ENCODE results near the gene TARS1. TPM values are rescaled to one million over a fixed set of nuclear protein-coding genes. Genes with fewer than 3 reads are reported as not detected.

TARS1 gene
- total RNA-seq, 2 experiments from 2014 or later, result 101 to 105 TPM

DNA sequence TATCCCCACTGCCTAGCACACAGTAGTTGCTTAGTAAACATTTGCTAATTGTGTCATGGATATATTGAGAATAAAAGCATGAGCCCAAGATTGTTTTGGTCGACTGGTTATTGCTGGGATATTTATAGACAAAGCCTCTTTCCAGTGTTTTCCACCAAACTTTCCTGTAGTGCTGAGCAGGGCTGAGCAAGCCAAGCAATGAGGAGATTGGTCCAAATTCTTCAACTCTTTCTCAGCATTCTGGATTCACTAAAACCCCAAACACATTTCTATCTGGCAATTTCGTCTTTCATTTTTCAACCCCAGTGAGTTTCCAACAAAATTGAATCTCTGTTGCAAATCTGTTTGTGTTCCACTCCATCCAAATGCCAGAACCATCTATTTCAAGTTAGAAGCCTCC, 31.9 kb upstream of the TARS1 start:
- no peak overlapping the region for H2AFZ ChIP-seq (ENCODE audit: low read length)
- no peaks in the 10 kb centered on the region for H3K9me3 ChIP-seq (ENCODE audit: low read length)
- BruUV-seq (replicated peaks), result no TSS peak
- intact Hi-C loops (cut with micrococcal nuclease; ENCODE audit: unreplicated experiment), result no loop called here
- no peak overlapping the region for H3K4me3 ChIP-seq (ENCODE audit: low read depth, low read length, poor library complexity, severe bottlenecking)
- ChIA-PET POLR2A (interaction anchor here (0.5 to 1.2 kb wide), 2 partner anchors 13 to 1565 kb away, joined by 3 read pairs; no protein-coding TSS in a partner anchor), CTCF (ENCODE audit: unreplicated experiment) (no interaction called here)
- no peak overlapping the region for H3K27ac ChIP-seq (ENCODE audit: low read depth, low read length, poor library complexity, severe bottlenecking)
- H4K20me1 ChIP-seq (ENCODE audit: insufficient read depth, low read length), result no peaks in the 10 kb centered on the region
- no peaks in the 10 kb centered on the region for H3K79me2 ChIP-seq (ENCODE audit: insufficient read depth, low read depth, low read length)
- H3K4me2 ChIP-seq (ENCODE audit: low read length), result no peak overlapping the region
- no peaks in the 10 kb centered on the region for H3K9me2 ChIP-seq (ENCODE audit: insufficient read depth, low read length)
- H3K36me3 ChIP-seq (ENCODE audit: insufficient read depth, low read length), result no peaks in the 10 kb centered on the region
- TF ChIP-seq EZH2phosphoT487 (IDR thresholded peaks at IDR 0.05; ENCODE audit: borderline replicate concordance, low read depth, low read length), result no peak
- TF ChIP-seq, protein P1, sequence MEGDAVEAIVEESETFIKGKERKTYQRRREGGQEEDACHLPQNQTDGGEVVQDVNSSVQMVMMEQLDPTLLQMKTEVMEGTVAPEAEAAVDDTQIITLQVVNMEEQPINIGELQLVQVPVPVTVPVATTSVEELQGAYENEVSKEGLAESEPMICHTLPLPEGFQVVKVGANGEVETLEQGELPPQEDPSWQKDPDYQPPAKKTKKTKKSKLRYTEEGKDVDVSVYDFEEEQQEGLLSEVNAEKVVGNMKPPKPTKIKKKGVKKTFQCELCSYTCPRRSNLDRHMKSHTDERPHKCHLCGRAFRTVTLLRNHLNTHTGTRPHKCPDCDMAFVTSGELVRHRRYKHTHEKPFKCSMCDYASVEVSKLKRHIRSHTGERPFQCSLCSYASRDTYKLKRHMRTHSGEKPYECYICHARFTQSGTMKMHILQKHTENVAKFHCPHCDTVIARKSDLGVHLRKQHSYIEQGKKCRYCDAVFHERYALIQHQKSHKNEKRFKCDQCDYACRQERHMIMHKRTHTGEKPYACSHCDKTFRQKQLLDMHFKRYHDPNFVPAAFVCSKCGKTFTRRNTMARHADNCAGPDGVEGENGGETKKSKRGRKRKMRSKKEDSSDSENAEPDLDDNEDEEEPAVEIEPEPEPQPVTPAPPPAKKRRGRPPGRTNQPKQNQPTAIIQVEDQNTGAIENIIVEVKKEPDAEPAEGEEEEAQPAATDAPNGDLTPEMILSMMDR (conservative IDR thresholded peaks at IDR 0.05; ENCODE audit: low read length), result no peak
- DNase-seq (ENCODE audit: low spot score), result no peak
- no peaks in the 10 kb centered on the region for H3K4me1 ChIP-seq (ENCODE audit: insufficient read depth, low read length, poor library complexity, severe bottlenecking)

GRCh38 chr5:33409435-33410170, 31.2 kb upstream of the TARS1 start:
- H3K27ac ChIP-seq (ENCODE audit: low read depth, low read length, poor library complexity, severe bottlenecking), result no peak overlapping the region
- no peak for TF ChIP-seq EZH2phosphoT487 (IDR thresholded peaks at IDR 0.05; ENCODE audit: borderline replicate concordance, low read depth, low read length)
- TF ChIP-seq, protein P1 (conservative IDR thresholded peaks at IDR 0.05; ENCODE audit: low read length), result no peak
- H3K4me1 ChIP-seq (ENCODE audit: insufficient read depth, low read length, poor library complexity, severe bottlenecking), result no peaks in the 10 kb centered on the region
- no TSS peak for BruUV-seq (replicated peaks)
- no peaks in the 10 kb centered on the region for H3K9me3 ChIP-seq (ENCODE audit: low read length)
- no peak overlapping the region for H2AFZ ChIP-seq (ENCODE audit: low read length)
- no peaks in the 10 kb centered on the region for H3K36me3 ChIP-seq (ENCODE audit: insufficient read depth, low read length)
- intact Hi-C loops (cut with micrococcal nuclease; ENCODE audit: unreplicated experiment), result no loop called here
- H3K9me2 ChIP-seq (ENCODE audit: insufficient read depth, low read length), result no peaks in the 10 kb centered on the region
- no peaks in the 10 kb centered on the region for H3K79me2 ChIP-seq (ENCODE audit: insufficient read depth, low read depth, low read length)
- ChIA-PET CTCF (ENCODE audit: unreplicated experiment) (no interaction called here), POLR2A (interaction anchor here (1.2 kb wide), 1 partner anchor 12 kb away, joined by 3 read pairs; no protein-coding TSS in a partner anchor)
- H3K4me2 ChIP-seq (ENCODE audit: low read length), result no peak overlapping the region
- DNase-seq (ENCODE audit: low spot score), result no peak
- H3K4me3 ChIP-seq (ENCODE audit: low read depth, low read length, poor library complexity, severe bottlenecking), result no peak overlapping the region
- no peaks in the 10 kb centered on the region for H4K20me1 ChIP-seq (ENCODE audit: insufficient read depth, low read length)

DNA sequence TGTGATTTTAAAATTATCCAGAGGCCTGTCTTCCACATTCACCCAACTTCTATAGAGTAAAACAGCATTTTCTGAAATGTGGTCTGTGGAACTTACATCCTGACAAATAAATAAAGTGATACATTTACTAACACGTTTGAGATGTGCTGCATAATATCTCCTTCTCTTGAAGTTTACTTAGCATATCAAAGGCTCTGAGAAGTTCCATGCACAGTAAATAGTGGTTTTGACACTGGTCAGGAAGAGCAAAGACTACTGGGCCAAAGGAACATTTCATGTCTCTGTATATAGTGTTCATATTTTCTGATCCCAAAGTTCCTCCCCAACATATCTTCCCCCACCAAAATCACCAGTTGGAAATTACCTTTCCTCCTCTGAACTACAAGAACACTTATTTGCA, 30.5 kb upstream of the TARS1 start:
- no peak overlapping the region for H3K27ac ChIP-seq (ENCODE audit: low read depth, low read length, poor library complexity, severe bottlenecking)
- H2AFZ ChIP-seq (ENCODE audit: low read length), result no peak overlapping the region
- intact Hi-C loops (cut with micrococcal nuclease; ENCODE audit: unreplicated experiment), result no loop called here
- no peaks in the 10 kb centered on the region for H3K36me3 ChIP-seq (ENCODE audit: insufficient read depth, low read length)
- H3K4me1 ChIP-seq (ENCODE audit: insufficient read depth, low read length, poor library complexity, severe bottlenecking), result no peaks in the 10 kb centered on the region
- H3K79me2 ChIP-seq (ENCODE audit: insufficient read depth, low read depth, low read length), result no peaks in the 10 kb centered on the region
- DNase-seq (ENCODE audit: low spot score), result no peak
- ChIA-PET CTCF (ENCODE audit: unreplicated experiment) (no interaction called here), POLR2A (interaction anchor here (1.2 kb wide), 1 partner anchor 11 kb away, joined by 3 read pairs; no protein-coding TSS in a partner anchor)
- H3K9me2 ChIP-seq (ENCODE audit: insufficient read depth, low read length), result no peaks in the 10 kb centered on the region
- H3K4me2 ChIP-seq (ENCODE audit: low read length), result no peak overlapping the region
- BruUV-seq (replicated peaks), result no TSS peak
- no peaks in the 10 kb centered on the region for H3K9me3 ChIP-seq (ENCODE audit: low read length)
- no peaks in the 10 kb centered on the region for H4K20me1 ChIP-seq (ENCODE audit: insufficient read depth, low read length)
- no peak overlapping the region for H3K4me3 ChIP-seq (ENCODE audit: low read depth, low read length, poor library complexity, severe bottlenecking)
- no peak for TF ChIP-seq EZH2phosphoT487 (IDR thresholded peaks at IDR 0.05; ENCODE audit: borderline replicate concordance, low read depth, low read length)
- TF ChIP-seq, protein P1 (conservative IDR thresholded peaks at IDR 0.05; ENCODE audit: low read length), result no peak
